Fibroblast of mammary gland (primary cell): ENCODE measurements around the gene VEZT.

Source experiments
- DNase-seq: peaks from one replicate; pipeline ENCODE4 v3.0.0-alpha.2; 2010; ENCODE audit warnings: low read depth
- H3K4me3 ChIP-seq: 2 replicates; pipeline ENCODE4 v1.5.1; 2011; ENCODE audit warnings: low read depth, mild to moderate bottlenecking, low read length, moderate library complexity; ENCODE audit not compliant: control insufficient read depth
- CTCF ChIP-seq: conservative IDR thresholded peaks from 2 replicates; pipeline ENCODE4 v1.5.1; 2011; ENCODE audit warnings: low read depth, low read length, inconsistent platforms; ENCODE audit not compliant: control insufficient read depth, insufficient read depth

The VEZT gene

GRCh38 chr12:95351748-95352147 lies 134.1 kb downstream of the VEZT start:
- peak; percentile 10 for DNase-seq
- TF ChIP-seq CTCF: no peak
- H3K4me3 ChIP-seq: no peak overlapping the region
